D721Med (cell line): ENCODE data around the gene MVD.

Experiments used
- DNase-seq: peaks from one replicate; pipeline ENCODE4 v3.0.0; 2011; ENCODE audit warnings: low spot score; ENCODE audit not compliant: insufficient read length
- FAIRE-seq: peaks from 2 replicates; lab custom pipeline; 2011; peaks lifted over from hg19 to GRCh38; lab: Jason Lieb, UNC
- CTCF ChIP-seq: IDR thresholded peaks from 2 replicates; pipeline ENCODE4 v1.5.1; 2012; ENCODE audit warnings: mild to moderate bottlenecking, control low read depth; ENCODE audit not compliant: insufficient read depth; ENCODE audit errors: missing control alignments

MVD gene

DNA sequence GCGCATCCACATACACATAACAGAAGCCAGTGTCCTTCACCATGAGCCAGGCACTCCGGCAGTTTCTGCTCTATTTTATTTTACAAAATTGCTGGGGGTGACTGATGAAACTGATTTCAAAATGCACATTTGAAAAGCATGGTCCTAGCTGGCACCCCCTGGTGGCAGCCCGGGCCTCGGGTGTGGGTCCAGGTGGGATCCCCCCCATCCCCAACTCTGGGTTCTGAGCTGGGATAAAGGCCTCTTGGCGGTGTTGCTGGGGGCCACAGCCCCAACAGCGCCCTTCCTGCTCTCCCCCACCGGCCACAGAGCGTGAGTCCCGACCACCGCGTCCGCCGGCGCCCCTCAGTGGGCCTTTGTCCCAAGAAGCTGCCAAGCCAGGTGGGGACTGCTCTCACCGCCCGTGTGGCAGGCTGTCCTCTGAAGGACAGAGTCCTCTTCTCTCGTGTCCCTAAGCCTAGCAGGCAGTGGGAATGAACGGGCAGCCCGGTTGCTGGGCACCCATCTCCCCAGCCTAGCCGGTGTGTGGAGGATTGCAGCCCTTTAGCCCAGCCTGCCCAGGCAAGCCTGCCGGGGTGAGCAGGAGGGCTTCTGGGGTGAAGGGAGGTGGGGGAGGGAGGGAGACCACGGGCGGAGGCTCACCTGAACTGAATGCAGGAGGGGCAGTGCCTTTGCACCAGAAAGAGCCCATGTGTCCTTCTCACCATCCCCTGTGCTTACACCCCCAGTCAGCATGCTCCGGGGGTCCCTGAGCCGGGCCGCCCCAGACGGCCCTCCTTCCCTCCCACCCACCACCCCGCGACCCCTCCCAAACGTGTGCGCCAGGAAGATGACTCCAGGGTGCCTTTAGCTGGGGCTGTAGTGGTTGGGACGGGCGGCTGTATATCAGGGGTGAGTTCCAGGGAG lies 22.5 kb upstream of the MVD start:
- DNase-seq (no peak), FAIRE-seq (no peak)
- peak; percentile 26 for TF ChIP-seq CTCF

DNA sequence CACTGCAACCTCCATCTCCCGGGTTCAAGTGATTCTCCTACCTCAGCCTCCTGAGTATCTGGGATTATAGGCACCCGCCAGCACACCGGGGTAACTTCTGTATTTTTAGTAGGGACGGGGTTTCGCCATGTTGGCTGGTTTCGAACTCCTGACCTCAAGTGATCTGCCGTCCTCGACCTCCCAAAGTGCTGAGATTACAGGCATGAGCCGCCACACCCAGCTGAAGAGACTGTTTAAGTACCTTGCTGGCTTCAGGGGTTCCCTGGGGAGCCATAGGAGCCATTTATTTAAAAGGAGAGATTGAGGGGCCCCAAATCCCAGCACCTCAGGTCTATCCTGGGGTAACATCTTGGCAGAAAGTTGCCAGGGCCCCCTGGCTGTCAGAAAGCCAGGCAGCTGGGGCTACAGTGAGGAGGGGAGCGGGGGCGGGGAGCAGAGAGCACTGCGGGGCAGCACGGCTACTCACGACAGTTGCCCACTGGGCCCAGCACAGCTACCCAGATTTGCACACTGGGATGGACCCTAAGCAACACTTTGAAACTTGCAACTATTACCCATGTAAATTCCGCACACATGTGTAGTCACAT lies 21.8 kb upstream of the MVD start:
- TF ChIP-seq CTCF, result no peak
- no peak for FAIRE-seq
- DNase-seq, result no peak

DNA sequence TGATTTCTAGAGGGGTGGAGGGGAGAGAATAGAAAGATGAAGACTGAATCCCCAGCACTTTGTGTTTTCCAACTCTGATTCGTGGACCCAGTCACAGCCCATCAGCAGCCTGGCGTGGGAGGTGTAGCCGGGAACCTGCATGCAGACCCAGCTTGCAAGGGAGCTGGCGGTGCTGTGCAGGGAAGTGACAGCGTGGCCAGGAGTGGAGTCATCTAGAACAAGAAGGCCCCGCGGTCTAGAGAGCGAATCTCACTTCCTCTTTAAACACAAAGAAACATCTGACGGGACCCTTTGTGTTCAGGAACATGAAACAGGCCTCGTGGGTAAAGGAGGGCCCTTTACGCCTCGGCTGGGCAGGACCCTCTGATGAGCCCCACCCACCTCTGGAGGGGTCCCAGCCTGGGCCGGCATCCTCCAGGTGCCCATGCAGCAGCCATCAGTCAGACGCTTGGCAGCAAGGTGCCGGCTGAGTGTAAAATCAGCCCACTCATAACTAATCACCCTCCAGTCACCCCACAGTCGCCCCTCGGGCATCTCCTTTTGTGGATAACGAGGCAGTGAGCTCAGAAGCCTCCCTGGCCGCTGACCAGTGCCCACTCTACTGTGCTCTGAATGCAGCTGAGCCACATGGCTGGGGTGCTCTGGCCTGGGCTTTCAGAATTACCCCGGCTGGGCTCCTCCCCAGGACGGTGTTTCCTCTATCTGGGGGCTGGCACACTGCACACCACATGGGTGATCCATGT lies 19.0 kb upstream of the MVD start:
- no peak for DNase-seq

GRCh38 chr16:88681084-88681680 lies 18.3 kb upstream of the MVD start:
- FAIRE-seq (no peak), DNase-seq (no peak)
- peak; percentile 13 for TF ChIP-seq CTCF

More for the DNA sequence above, 19.0 kb upstream of the MVD start:
- TF ChIP-seq CTCF, result no peak
- FAIRE-seq, result no peak

GRCh38 chr16:88680554-88681083 lies 17.7 kb upstream of the MVD start:
- TF ChIP-seq CTCF, result no peak
- no peak for DNase-seq
- FAIRE-seq, result no peak

DNA sequence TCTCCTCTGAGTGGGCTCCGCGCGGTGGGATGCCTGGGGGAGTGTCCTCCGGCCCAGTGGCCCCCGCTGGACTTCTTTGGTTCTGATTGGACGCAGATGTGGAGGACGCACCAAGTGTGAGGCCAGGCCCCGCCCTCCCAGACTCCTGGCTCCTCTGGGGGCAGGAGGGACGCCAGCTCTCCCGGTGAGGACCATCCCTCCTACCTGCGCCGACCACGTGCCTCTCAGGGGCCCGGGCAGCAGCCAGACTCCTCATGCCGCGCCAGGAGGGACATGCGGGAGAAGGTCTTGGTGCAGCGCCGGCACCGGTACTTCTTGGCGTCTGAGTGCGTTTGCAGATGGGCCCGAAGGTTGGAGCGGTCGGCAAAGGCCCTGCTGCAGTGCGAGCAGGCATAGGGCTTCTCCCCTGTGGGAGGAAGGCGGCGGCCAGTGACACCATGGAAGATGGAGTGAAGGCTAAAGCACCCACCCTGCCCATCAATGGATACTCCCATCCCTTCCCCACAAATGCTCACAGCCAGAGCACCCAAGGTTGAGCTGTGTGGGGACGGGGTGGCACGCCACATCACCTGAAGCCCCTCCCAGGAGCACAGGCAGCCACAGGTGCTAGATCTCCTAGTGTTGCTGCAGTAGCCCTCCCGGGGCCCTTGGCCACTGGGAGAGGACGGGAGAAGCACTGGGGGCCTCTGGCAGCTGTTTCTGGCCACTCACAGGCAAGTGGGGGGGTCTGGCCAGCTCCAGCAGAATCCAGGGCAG lies 15.5 kb upstream of the MVD start:
- TF ChIP-seq CTCF, result no peak
- no peak for DNase-seq
- FAIRE-seq, result no peak
